ENCODE results near the gene EEF1G.
"Not testable (repeated sequence)": the region's sequence is repeated elsewhere in the genome, so short reads cannot be mapped to it uniquely, and the experiment has no call there.

The EEF1G gene

GRCh38 chr11:62575837-62576236 lies 2.1 kb upstream of the EEF1G start:
- DNase-seq: no peak

- no peak for DNase-seq
Measured at GRCh38 chr11:62575156-62575555, 1.5 kb upstream of the EEF1G start.

- peak; percentile 36 for DNase-seq
Measured at GRCh38 chr11:62574363-62575071, 826 bp upstream of the EEF1G start.

DNA sequence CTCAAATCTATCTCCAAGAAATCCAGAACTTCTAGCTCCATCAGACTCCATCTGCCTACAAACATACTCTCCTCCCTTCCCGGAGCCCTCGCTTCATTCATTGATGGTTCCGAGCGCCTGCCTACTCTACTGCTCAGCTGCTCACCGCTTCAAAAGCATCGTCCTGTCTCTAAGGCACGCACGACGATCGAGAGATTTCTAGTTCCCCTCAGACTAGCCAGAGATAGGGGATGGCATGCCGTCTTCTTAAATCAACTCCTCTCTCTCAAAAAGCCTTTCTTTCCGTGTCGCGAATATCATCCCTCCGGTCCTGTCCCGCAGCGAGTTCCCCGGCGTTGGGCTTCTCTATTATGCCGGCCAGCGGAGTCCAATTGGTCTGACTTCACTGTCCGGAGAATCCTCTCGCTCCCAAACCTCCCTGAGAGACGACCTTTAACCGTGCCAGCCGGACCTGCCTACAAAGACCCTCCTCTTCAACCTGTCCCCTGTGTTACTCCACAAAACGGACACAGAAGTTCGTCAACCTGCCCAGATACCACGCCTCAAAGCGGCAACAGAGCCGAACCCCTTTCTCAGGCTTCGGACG lies 592 bp downstream of the EEF1G start:
- DNase-seq: no peak

DNA sequence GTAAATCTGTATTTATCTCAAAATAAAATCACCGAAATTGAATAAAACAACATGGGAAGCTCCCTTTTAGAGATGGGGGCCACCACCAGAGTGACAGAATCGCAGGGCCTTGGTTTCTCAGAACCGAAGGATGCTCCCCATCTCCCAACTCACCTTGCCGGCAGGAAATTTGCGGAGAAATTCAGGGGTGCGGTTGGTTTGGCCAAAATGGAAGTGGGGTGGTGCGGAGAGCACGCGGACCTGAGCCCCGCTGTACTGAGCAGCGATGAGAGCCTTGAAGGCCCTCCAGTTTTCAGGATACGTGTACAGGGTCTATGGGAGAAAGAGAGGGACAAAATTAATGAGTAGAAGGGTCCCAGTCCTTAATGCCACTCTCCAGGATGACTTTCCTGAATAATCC lies 1.3 kb downstream of the EEF1G start:
- DNase-seq: no peak

GRCh38 chr11:62571493-62571892 lies 2.2 kb downstream of the EEF1G start:
- DNase-seq: not testable (repeated sequence)

DNA sequence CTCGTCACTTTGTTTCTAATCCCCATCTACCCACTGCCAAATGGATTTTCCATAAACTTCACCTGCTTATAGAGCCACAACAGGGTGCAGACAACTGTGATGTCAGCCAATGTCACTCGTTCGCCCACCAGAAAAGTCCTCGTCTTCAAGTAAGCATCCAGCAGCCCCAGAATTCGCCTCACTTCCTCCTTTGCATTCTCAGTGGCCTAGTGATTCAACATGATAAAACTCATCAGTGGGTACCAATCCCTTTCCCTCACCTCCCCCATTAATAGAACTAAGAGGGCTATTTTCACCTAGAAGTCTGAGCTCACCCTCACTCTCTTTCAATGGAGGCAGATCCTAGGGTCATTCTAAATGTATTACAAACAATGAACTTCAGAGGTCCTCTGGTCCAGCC lies 2.8 kb downstream of the EEF1G start:
- not testable (repeated sequence) for DNase-seq

DNA sequence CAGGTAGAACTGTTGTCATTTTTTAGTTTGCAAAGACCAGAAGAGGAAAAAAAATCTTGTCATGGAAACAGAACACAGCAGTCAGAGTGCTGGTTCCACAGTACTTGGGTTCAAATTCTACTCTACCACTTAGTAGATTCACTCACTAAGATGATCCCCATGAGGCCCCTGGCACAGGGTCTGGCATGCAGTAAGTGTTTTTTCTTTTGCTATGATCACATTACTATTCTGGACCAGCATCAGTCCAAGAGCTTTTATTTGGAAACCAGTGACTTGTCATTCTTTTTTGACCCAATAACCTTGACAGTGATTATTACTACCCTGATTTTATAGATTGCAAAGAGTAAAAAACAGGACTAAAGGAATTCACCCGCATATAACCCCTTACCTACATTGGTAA lies 4.1 kb downstream of the EEF1G start:
- DNase-seq: no peak

- DNase-seq: no peak
Measured at GRCh38 chr11:62567018-62567633, 6.6 kb downstream of the EEF1G start.

DNA sequence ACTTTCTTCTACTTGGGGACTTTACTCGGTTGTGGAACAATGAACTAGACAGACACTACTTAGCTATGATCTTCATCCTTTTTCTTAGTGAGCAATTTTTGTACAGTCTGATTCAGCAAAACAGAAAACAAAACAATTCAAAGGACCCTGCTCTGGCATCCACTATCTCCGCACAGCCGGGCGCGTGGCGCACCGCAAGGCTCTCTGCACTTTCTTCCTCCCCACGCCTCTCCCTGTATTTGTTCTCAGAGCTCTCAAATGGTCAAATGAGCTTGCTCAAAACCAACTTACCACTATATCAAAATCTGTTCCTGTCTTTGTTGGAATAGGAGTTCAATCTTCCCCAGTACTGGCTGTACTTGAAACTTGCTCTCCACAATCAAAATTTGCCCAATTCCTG lies 7.4 kb downstream of the EEF1G start:
- no peak for DNase-seq

DNA sequence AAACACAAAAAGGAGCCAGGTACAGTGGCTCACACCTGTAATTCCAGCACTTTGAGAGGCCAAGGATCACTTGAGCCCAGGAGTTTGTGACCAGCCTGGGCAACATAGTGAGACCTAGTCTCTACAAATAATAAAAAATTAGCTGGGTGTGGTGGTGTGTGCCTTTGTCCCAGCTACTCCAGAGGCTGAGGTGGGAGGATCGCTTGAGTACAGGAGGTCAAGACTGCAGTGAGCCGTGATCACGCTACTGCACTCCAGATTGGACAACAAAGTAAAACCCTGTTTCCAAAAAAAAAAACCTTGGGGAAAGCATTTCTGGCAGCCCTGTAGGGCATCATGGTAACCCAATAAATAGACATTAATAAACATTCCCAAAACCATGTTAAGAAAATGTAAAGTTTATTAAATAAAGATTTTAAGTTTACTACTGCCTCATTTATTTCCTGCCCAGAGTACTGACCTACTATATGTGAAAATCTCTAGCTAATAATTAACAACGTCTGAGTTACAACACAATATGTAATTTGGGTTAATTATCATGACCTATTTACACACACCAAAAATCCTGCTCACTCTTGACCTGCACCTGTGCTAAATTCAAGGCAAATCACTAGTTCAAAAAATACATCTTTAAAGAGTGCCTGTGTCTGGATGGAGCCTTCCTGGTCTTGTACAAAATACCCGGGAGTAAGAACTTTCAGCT lies 8.4 kb downstream of the EEF1G start:
- no peak for DNase-seq

- DNase-seq: not testable (repeated sequence)
Measured at GRCh38 chr11:62561677-62562230, 11.9 kb downstream of the EEF1G start.

DNA sequence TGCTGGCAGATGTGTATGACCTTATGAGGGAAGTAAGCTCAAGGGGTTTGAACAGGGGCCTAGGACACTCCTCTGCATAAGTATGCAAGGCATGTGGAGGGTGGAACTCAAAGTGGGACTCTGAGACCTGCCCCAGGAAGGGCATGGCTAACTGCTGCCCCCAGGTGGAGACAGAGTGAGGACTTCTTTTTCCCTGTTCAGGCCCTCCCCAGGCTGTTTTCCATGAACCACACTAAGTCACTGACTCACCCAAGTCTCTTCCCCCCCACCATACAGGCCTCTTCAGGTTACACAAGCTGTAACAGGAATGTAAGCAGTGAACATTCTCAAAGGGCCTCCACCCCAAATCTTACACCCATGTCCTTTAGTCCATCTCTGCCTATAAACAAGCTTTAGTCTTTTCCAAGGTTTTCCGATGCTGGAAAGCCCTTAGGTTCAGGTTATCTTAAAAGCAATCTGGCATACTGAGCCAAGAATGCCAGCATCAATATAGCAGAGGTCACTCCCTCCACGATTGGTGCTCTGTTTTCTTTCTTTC lies 13.1 kb downstream of the EEF1G start:
- DNase-seq: peak; percentile 81

GRCh38 chr11:62559626-62560025 lies 14.1 kb downstream of the EEF1G start:
- not testable (repeated sequence) for DNase-seq

DNA sequence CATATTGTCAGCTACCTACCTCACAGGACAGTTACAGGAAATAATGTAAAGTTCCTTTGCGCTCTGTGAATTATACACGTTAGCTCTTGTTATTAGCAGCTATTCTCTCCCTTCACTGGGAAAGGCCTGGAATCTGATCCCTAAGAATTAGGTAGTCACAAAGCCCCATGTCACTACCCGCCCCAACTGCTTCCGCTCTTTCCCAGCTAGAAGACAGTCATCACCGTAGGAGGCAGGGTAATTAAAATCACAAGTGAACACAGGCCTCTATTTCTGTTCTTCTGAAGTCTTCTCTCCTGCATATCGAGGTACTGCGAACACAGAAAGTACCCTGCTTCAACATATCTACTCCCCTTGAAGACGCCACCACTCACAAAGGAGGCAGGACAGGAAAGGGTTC lies 14.5 kb downstream of the EEF1G start:
- no peak for DNase-seq

DNA sequence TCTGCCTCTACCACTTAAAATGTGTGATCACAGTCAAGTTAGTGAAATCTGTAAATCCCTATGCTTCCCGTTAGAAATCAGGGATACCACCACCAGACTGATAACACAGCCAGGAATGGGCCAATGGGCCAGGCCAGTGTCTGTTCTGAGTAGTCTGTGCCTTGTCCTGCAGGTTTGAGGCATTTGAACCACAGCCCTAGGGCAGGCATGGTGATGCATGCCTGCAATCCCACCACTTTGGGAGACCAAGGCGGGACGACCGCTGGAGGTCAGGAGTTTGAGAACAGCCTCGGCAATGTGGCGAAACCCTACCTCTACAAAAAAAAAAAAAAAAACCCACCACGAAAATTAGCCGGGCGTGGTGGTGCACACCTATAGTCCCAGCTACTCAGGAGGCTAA lies 15.0 kb downstream of the EEF1G start:
- no peak for DNase-seq

DNA sequence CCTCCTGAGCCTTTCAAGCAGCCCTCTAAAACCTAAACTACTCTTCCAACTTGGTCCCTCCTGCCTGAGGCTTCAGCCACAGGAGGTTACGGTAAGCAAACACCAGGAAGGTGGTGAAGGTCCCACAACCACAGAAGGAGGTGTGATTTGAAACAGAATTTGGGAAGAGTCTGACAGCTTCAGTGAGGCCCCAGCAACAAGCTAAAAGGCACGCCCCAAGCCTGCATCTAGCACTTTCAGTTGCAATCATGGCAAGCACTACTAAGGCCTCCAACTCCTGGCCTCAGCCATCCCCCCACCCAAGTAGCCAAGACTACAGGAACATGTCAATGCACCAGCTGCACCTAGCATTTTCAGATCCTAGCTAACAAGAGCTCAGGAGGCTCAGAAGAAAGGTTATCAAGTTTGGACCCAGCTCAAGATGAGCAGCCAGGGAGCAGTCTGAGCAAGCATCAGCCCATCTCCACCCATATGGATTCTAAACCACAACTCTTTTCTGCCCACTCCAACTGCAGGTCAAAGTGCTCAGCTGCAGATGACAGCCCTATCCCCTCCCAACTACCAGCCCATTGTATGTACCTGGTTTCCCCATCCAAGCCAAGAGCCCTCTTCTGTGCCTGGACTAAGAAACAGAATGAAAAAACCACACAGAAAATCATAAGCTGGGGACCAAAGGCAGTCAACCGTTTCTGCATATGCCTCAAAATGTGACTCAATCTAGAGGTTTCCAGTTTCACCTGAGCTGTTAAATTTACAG lies 16.6 kb downstream of the EEF1G start:
- peak; percentile 95 for DNase-seq

GRCh38 chr11:62556108-62556874 lies 17.4 kb downstream of the EEF1G start:
- peak; percentile 98 for DNase-seq

- peak; percentile 94 for DNase-seq
Measured at GRCh38 chr11:62555464-62556107, 18.1 kb downstream of the EEF1G start.

- no peak for DNase-seq
Measured at GRCh38 chr11:62554387-62555167, 19.1 kb downstream of the EEF1G start.

All from activated CD4-positive, alpha-beta T cell treated with anti-CD3 and anti-CD28 coated beads, Interleukin-10, Interleukin-2, amounts not matched to agents 100 ng/mL and 50 ng/mL, durations not matched to agents 16 hours and 8 hours (primary cell).